IMR-90 (cell line): ENCODE data around the gene HSBP1L1. TPM values are rescaled to one million over a fixed set of nuclear protein-coding genes. Genes with fewer than 3 reads are reported as not detected.

ENCODE experiments used
- ATAC-seq: fragments of 200-7000 bp; cut with Tn5 transposase; 2 replicates; pipeline ENCODE4 v1.9.1; 2020; ENCODE audit warnings: low read depth, mild to moderate bottlenecking, moderate library complexity
- BruUV-seq: library from RNA; stranded (reverse); fragments of 400-500 nt; replicated peaks from 2 replicates; lab custom pipeline; 2021; lab: Mats Ljungman, UMichigan
- CTCF ChIA-PET: fragments of 300-600 bp; formaldehyde crosslinking; extraction: SDS; loops from one replicate; lab custom pipeline; 2021; ENCODE audit warnings: antibody characterized with exemption; lab: Yijun Ruan, JAX
- POLR2A ChIA-PET: fragments of 300-600 bp; sonication (Branson Sonifier 250); formaldehyde crosslinking; loops from one replicate; lab custom pipeline; 2022; ENCODE audit warnings: antibody characterized with exemption; ENCODE audit not compliant: unreplicated experiment; lab: Charles Lee
- DNase-seq: peaks from one replicate; pipeline ENCODE4 v3.0.0; 2013
- H2AFZ ChIP-seq: replicated peaks from 2 replicates; pipeline ENCODE3; 2013; ENCODE audit warnings: low read length, mild to moderate bottlenecking; ENCODE audit not compliant: poor library complexity
- H2AK5ac ChIP-seq: 2 replicates; pipeline ENCODE4 v1.6.1; 2013; ENCODE audit warnings: low read depth, low read length, inconsistent platforms
- H2AK9ac ChIP-seq: replicated peaks from 2 replicates; pipeline ENCODE3; 2013; ENCODE audit warnings: mild to moderate bottlenecking, low read depth, low read length, moderate library complexity; ENCODE audit not compliant: poor library complexity
- H2BK120ac ChIP-seq: 2 replicates; pipeline ENCODE4 v1.6.1; 2013; ENCODE audit warnings: low read depth, low read length, inconsistent platforms
- H2BK15ac ChIP-seq: 3 replicates; pipeline ENCODE4 v1.6.1; 2013; ENCODE audit warnings: low read depth, low read length, inconsistent platforms
- H2BK20ac ChIP-seq: 2 replicates; pipeline ENCODE4 v1.6.1; 2013; ENCODE audit warnings: low read depth, mild to moderate bottlenecking, inconsistent platforms, low read length, moderate library complexity
- H2BK5ac ChIP-seq: 2 replicates; pipeline ENCODE4 v1.6.1; 2013; ENCODE audit warnings: mild to moderate bottlenecking, low read depth, low read length, inconsistent platforms; ENCODE audit not compliant: poor library complexity, severe bottlenecking
- H3K14ac ChIP-seq: replicated peaks from 2 replicates; pipeline ENCODE4 v1.6.1; 2013; ENCODE audit warnings: low read depth, low read length, inconsistent platforms
- H3K18ac ChIP-seq: 2 replicates; pipeline ENCODE4 v1.6.1; 2013; ENCODE audit warnings: low read depth, low read length, control low read depth
- H3K23ac ChIP-seq: 2 replicates; pipeline ENCODE4 v1.6.1; 2013; ENCODE audit warnings: low read depth, low read length, inconsistent platforms
- H3K27ac ChIP-seq: 2 replicates; pipeline ENCODE4 v1.5.1; 2013; ENCODE audit warnings: mild to moderate bottlenecking, control low read depth, low read length; ENCODE audit not compliant: insufficient read depth
- H3K27me3 ChIP-seq: 2 replicates; pipeline ENCODE4 v1.6.1; 2013; ENCODE audit warnings: low read length; ENCODE audit not compliant: control insufficient read depth, insufficient read depth
- H3K36me3 ChIP-seq: 2 replicates; pipeline ENCODE4 v1.6.1; 2013; ENCODE audit warnings: low read length, mixed read lengths; ENCODE audit not compliant: control insufficient read depth, insufficient read depth
- H3K4ac ChIP-seq: 2 replicates; pipeline ENCODE4 v1.6.1; 2013; ENCODE audit warnings: low read depth, low read length, inconsistent platforms
- H3K4me1 ChIP-seq: 2 replicates; pipeline ENCODE4 v1.6.1; 2013; ENCODE audit warnings: low read length, mixed read lengths; ENCODE audit not compliant: control insufficient read depth, insufficient read depth
- H3K4me2 ChIP-seq: 2 replicates; pipeline ENCODE4 v1.6.1; 2013; ENCODE audit warnings: low read depth, mild to moderate bottlenecking, control low read depth, low read length, moderate library complexity
- H3K4me3 ChIP-seq: 2 replicates; pipeline ENCODE4 v1.5.1; 2013; ENCODE audit warnings: low read depth, mild to moderate bottlenecking, control low read depth, low read length, moderate library complexity; ENCODE audit not compliant: insufficient read depth
- H3K56ac ChIP-seq: 2 replicates; pipeline ENCODE4 v1.6.1; 2013; ENCODE audit warnings: low read length, inconsistent platforms; ENCODE audit not compliant: insufficient read depth; ENCODE audit errors: extremely low read depth
- H3K79me1 ChIP-seq, 2 experiments: 2 replicates each; pipeline ENCODE4 v1.6.1; 2013; ENCODE audit warnings: low read length in 2 of 2, inconsistent platforms in 1 of 2, low read depth in 1 of 2
- H3K9ac ChIP-seq: 2 replicates; pipeline ENCODE4 v1.6.1; 2013; ENCODE audit warnings: low read depth, low read length, control low read depth
- H3K9me1 ChIP-seq: 2 replicates; pipeline ENCODE4 v1.6.1; 2013; ENCODE audit warnings: low read length, inconsistent platforms; ENCODE audit not compliant: insufficient read depth
- H3K9me3 ChIP-seq: 2 replicates; pipeline ENCODE4 v1.6.1; 2013; ENCODE audit warnings: low read length; ENCODE audit not compliant: control insufficient read depth, insufficient read depth
- H4K20me1 ChIP-seq: 2 replicates; pipeline ENCODE4 v1.6.1; 2013; ENCODE audit warnings: low read length, inconsistent platforms; ENCODE audit not compliant: insufficient read depth
- H4K5ac ChIP-seq: 2 replicates; pipeline ENCODE4 v1.6.1; 2013; ENCODE audit warnings: mild to moderate bottlenecking, low read depth, low read length, control low read depth
- H4K8ac ChIP-seq, 2 experiments: 2 replicates each; pipeline ENCODE4 v1.6.1; 2013; ENCODE audit warnings: low read depth in 2 of 2, low read length in 2 of 2, control low read depth in 1 of 2, inconsistent platforms in 1 of 2
- H4K91ac ChIP-seq: 2 replicates; pipeline ENCODE4 v1.6.1; 2013; ENCODE audit warnings: low read depth, low read length, inconsistent platforms; ENCODE audit not compliant: insufficient read depth
- BHLHE40 ChIP-seq: fragments of 150-350 bp; IDR thresholded peaks from 2 replicates; pipeline ENCODE4 v1.6.1; 2016; ENCODE audit warnings: mild to moderate bottlenecking, low read depth, low read length
- CEBPB ChIP-seq: IDR thresholded peaks from 2 replicates; pipeline ENCODE4 v1.6.1; 2012; ENCODE audit warnings: low read depth, low read length, improper control_type of control experiment
- CHD1 ChIP-seq: IDR thresholded peaks from 2 replicates; pipeline ENCODE4 v1.6.1; 2012; ENCODE audit warnings: low read depth, low read length, improper control_type of control experiment
- CTCF ChIP-seq: conservative IDR thresholded peaks from 2 replicates; pipeline ENCODE4 v1.5.1; 2012; ENCODE audit warnings: mild to moderate bottlenecking, low read depth, low read length, improper control_type of control experiment
- ELK1 ChIP-seq: fragments of 150-350 bp; IDR thresholded peaks from 2 replicates; pipeline ENCODE4 v1.6.1; 2016; ENCODE audit warnings: low read depth, mild to moderate bottlenecking, low read length, moderate library complexity, borderline replicate concordance
- FOS ChIP-seq: fragments of 150-350 bp; IDR thresholded peaks from 2 replicates; pipeline ENCODE4 v1.6.1; 2016; ENCODE audit warnings: low read depth, low read length
- MAFK ChIP-seq: IDR thresholded peaks from 2 replicates; pipeline ENCODE4 v1.6.1; 2012; ENCODE audit warnings: low read depth, low read length, improper control_type of control experiment
- MAZ ChIP-seq: IDR thresholded peaks from 2 replicates; pipeline ENCODE4 v1.6.1; 2012; ENCODE audit warnings: low read depth, mild to moderate bottlenecking, low read length, improper control_type of control experiment, moderate library complexity, borderline replicate concordance
- MXI1 ChIP-seq: IDR thresholded peaks from 2 replicates; pipeline ENCODE4 v1.6.1; 2012; ENCODE audit warnings: low read depth, mild to moderate bottlenecking, low read length, moderate library complexity, borderline replicate concordance
- NFE2L2 ChIP-seq: fragments of 150-350 bp; IDR thresholded peaks from 2 replicates; pipeline ENCODE4 v1.6.1; 2016; ENCODE audit warnings: low read depth, mild to moderate bottlenecking, low read length
- RAD21 ChIP-seq: IDR thresholded peaks from 2 replicates; pipeline ENCODE4 v1.6.1; 2012; ENCODE audit warnings: low read length, improper control_type of control experiment
- RCOR1 ChIP-seq: IDR thresholded peaks from 2 replicates; pipeline ENCODE4 v1.6.1; 2012; ENCODE audit warnings: mild to moderate bottlenecking, low read length, improper control_type of control experiment; ENCODE audit not compliant: insufficient replicate concordance
- SMC3 ChIP-seq: fragments of 150-350 bp; IDR thresholded peaks from 2 replicates; pipeline ENCODE4 v1.6.1; 2016; ENCODE audit warnings: low read depth, mild to moderate bottlenecking, antibody characterized with exemption, low read length, moderate library complexity
- WGBS, 2 experiments: methylation state at CpG; one replicate each; pipeline versions ENCODE4 v1.1.5 to v1.1.7; 2013; ENCODE audit warnings: missing lambda C conversion rate in 2 of 2; ENCODE audit not compliant: insufficient read length in 1 of 2; ENCODE audit errors: extremely low coverage in 2 of 2; 5-methylcytosine and 5-hydroxymethylcytosine counted together
- dilution Hi-C: fragments of 300-500 bp; cut with HindIII; formaldehyde crosslinking; loops from one replicate; pipeline ENCODE4 v1.14.3; 2018; ENCODE audit warnings: low sequenced_read_pairs; ENCODE audit not compliant: unreplicated experiment
- in situ Hi-C: fragments of 300-500 bp; cut with MboI; formaldehyde crosslinking; loops from 3 replicates; pipeline ENCODE4 v1.14.3; 2019; ENCODE audit warnings: low sequenced_read_pairs, inconsistent platforms, mixed read lengths
- intact Hi-C: fragments of 100-400 bp; cut with micrococcal nuclease; formaldehyde crosslinking; loops from 2 replicates; pipeline ENCODE4 v1.10.0; 2022
- polyA plus RNA-seq, 3 experiments: library from polyadenylated mRNA; depleted of rRNA; stranded (reverse); fragments of >200 nt; gene quantifications; 2 replicates each; pipeline ENCODE4 v1.2.3, GENCODE V29; 2012; ENCODE audit warnings: low replicate concordance in 1 of 3
- total RNA-seq: library from RNA; depleted of rRNA; stranded (reverse); fragments of >200 nt; gene quantifications from 2 replicates; pipeline ENCODE4 v1.2.3, GENCODE V29; 2012
- TF ChIP-seq, protein P1 (sequence below): fragments of 150-350 bp; IDR thresholded peaks from 2 replicates; pipeline ENCODE4 v1.6.1; 2017; ENCODE audit warnings: mild to moderate bottlenecking, antibody characterized with exemption, low read length, low read depth

Gene HSBP1L1
- total and polyA plus RNA-seq, 2 of the 4 experiments (the other 2 are of a cell fraction) = 8.6 to 18.0 TPM

GRCh38 chr18:79971211-79971952 lies 6.9 kb downstream of the HSBP1L1 start:
- H3K18ac ChIP-seq = no peak overlapping the region
- POLR2A ChIA-PET = no interaction called here
- H3K4me2 ChIP-seq = no peak overlapping the region
- 100% methylated on average over 2 of the region's 17 CpGs; no CpG with 5 or more reads in 1 of the 2 experiments for WGBS, 2 experiments
- no peak overlapping the region for H3K27ac ChIP-seq
- peaks cover 35 to 78% of the 10 kb centered on the region in 2 experiments for H3K79me1 ChIP-seq
- H2AFZ ChIP-seq = no peak overlapping the region
- H3K9me1 ChIP-seq = peaks cover 7% of the 10 kb centered on the region; the same call in 1 of the 2 replicates
- H4K20me1 ChIP-seq = peaks cover 41% of the 10 kb centered on the region
- TF ChIP-seq FOS = no peak
- TF ChIP-seq, protein P1, sequence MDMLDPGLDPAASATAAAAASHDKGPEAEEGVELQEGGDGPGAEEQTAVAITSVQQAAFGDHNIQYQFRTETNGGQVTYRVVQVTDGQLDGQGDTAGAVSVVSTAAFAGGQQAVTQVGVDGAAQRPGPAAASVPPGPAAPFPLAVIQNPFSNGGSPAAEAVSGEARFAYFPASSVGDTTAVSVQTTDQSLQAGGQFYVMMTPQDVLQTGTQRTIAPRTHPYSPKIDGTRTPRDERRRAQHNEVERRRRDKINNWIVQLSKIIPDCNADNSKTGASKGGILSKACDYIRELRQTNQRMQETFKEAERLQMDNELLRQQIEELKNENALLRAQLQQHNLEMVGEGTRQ = no peak
- TF ChIP-seq BHLHE40 = no peak
- TF ChIP-seq SMC3 = no peak
- no peak for TF ChIP-seq MAFK
- TF ChIP-seq MXI1 = no peak
- TF ChIP-seq NFE2L2 = no peak
- TF ChIP-seq ELK1 = no peak
- TF ChIP-seq RCOR1 = no peak
- TF ChIP-seq CTCF = no peak
- TF ChIP-seq RAD21 = no peak
- no peak for TF ChIP-seq MAZ
- no peak for TF ChIP-seq CHD1
- no peak for TF ChIP-seq CEBPB
- no peak overlapping the region for H3K4me3 ChIP-seq
- H3K9ac ChIP-seq = no peak overlapping the region
- H2BK15ac ChIP-seq = no peak overlapping the region
- H2BK5ac ChIP-seq = no peak overlapping the region
- in situ Hi-C loops (no loop called here), intact Hi-C loops (no loop called here), dilution Hi-C loops (no loop called here)
- H3K9me3 ChIP-seq = no peaks in the 10 kb centered on the region
- no peak overlapping the region for H2BK120ac ChIP-seq
- H4K8ac ChIP-seq = no peak overlapping the region
- no peak overlapping the region for H4K91ac ChIP-seq
- H2AK9ac ChIP-seq = no peak overlapping the region
- ATAC-seq (no peak), DNase-seq (no peak)
- no peak overlapping the region for H3K4ac ChIP-seq
- no peak overlapping the region for H3K14ac ChIP-seq
- CTCF ChIA-PET = interaction anchor here (0.6 kb wide), 1 partner anchor 251 kb away, joined by 3 read pairs; no protein-coding TSS in a partner anchor
- BruUV-seq = no TSS peak
- no peaks in the 10 kb centered on the region for H3K27me3 ChIP-seq
- no peak overlapping the region for H2BK20ac ChIP-seq
- H3K36me3 ChIP-seq = peaks cover 45% of the 10 kb centered on the region
- H3K56ac ChIP-seq = no peak overlapping the region
- no peak overlapping the region for H4K5ac ChIP-seq
- H2AK5ac ChIP-seq = no peak overlapping the region
- peaks cover 2% of the 10 kb centered on the region; the same call in 1 of the 2 replicates for H3K4me1 ChIP-seq
- no peak overlapping the region for H3K23ac ChIP-seq
